GM21528 (cell line): ENCODE data around the gene ZBED2.

Experiments
- ATAC-seq: cut with Tn5 transposase; IDR thresholded peaks from one replicate; pipeline ENCODE4 v1.9.1; 2021; ENCODE audit warnings: mild to moderate bottlenecking, moderate library complexity; ENCODE audit not compliant: unreplicated experiment, low FRiP score

The ZBED2 gene

GRCh38 chr3:111605018-111605417 is 9.9 kb upstream of the ZBED2 start:
- ATAC-seq: no peak

DNA sequence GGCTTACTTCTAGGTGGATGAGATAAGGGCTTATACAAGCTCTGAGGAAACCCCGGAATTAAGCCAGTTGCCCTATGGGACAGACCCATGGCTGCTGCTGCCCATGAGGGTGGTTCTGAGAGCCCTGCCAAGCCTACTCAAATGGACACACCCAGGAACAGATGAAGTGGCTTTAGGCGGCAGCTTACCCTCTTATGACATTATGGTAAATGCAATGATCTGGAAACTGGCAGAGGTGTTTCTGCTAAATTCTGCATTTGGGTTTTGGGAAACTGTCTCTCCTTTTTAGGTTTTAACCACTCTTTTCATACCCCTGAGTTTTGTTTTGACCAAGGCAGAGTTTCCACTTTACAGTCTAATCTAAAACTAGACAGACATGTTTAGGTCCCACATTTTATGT is 9.0 kb upstream of the ZBED2 start:
- peak; percentile 34 for ATAC-seq

GRCh38 chr3:111603679-111604078 is 8.5 kb upstream of the ZBED2 start:
- ATAC-seq: peak; percentile 70

GRCh38 chr3:111601810-111602209 is 6.7 kb upstream of the ZBED2 start:
- ATAC-seq: no peak

GRCh38 chr3:111598552-111598951 is 3.4 kb upstream of the ZBED2 start:
- ATAC-seq: no peak

- no peak for ATAC-seq
These were observed 3.0 kb upstream of the ZBED2 start for GRCh38 chr3:111598139-111598538.

GRCh38 chr3:111596328-111596727 is 1.2 kb upstream of the ZBED2 start:
- no peak for ATAC-seq

DNA sequence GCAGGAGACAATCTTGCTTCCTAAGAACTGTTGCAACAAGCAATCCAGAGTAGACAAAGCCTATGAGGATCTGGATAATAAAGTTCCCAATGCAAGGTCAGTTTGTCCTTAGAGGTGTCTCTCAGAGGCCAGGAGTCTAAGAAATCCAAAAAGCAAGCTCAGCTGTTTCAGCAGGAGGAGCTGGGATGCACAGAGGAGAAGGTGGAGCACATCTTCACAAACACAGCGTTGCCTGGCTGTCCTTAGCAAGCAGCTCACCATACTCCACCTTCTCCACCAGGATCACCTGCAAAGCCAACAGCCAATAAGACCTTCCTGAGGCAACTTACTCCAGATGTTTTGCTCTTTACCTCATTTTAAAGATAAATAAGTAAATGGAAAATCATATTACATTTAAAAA is 365 bp downstream of the ZBED2 start:
- peak; percentile 23 for ATAC-seq

- ATAC-seq: peak; percentile 46
These were observed 941 bp downstream of the ZBED2 start for GRCh38 chr3:111594205-111594604.

GRCh38 chr3:111593666-111594065 is 1.5 kb downstream of the ZBED2 start:
- ATAC-seq: peak; percentile 11

- no peak for ATAC-seq
These were observed 2.2 kb downstream of the ZBED2 start for GRCh38 chr3:111592936-111593335.

GRCh38 chr3:111592143-111592542 is 3.0 kb downstream of the ZBED2 start:
- ATAC-seq: no peak

DNA sequence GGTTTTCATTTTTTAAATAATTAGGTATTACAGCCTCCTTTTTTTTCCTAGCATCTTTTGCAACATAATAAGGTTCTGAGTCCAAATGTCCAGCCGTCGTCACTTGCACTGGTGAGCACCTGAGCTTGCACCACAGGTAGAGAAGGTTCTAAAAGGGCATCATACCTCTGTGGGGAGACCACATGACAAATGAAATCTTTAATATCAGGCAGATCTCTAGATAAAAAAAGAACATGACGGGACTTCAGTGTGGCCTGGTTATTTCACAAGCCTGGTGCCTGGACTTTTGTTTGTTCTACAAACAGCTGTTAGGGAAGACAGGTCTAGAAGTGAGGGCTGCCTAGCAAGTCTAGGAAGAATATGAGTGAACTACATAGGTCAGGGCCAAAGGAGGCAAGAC is 3.6 kb downstream of the ZBED2 start:
- ATAC-seq: no peak

- no peak for ATAC-seq
These were observed 5.0 kb downstream of the ZBED2 start for GRCh38 chr3:111590143-111590491.

GRCh38 chr3:111589303-111590142 is 5.6 kb downstream of the ZBED2 start:
- ATAC-seq: no peak

GRCh38 chr3:111588527-111588926 is 6.6 kb downstream of the ZBED2 start:
- ATAC-seq: no peak

DNA sequence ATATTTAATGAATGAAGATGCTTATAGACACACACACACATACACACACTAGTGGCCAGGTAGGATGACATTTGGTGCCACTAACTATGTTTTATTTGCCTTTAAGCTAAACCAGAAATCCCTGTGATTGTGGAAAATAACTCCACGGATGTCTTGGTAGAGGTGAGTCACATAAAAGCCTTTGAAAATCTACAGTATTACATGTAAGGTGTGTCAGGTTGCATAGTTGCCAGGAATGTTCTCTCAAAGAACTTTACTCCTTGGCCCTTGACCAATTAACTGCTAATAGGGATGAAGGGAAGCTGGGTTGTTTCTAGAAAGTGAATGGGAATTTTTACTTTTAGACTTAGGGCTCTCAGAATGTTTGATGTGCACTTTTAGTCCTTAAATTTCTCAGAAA is 9.9 kb downstream of the ZBED2 start:
- no peak for ATAC-seq

DNA sequence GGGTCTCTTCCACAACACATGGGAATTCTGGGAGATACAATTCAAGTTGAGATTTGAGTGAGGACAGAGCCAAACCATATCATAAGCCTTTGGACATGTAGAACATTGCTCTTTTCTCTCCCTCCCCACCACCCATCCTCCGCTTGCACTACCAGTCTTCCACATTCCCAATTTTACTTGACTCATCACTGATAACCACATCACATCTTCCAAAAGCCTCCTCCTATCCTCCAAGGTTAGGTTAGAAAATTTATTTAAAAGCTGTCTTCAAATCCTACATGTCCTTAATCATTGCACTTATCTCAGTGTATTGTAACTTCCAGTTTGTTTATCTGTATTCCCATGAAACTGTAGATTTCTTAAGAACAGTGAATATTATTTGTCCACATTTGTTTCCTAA is 10.4 kb downstream of the ZBED2 start:
- ATAC-seq: no peak

DNA sequence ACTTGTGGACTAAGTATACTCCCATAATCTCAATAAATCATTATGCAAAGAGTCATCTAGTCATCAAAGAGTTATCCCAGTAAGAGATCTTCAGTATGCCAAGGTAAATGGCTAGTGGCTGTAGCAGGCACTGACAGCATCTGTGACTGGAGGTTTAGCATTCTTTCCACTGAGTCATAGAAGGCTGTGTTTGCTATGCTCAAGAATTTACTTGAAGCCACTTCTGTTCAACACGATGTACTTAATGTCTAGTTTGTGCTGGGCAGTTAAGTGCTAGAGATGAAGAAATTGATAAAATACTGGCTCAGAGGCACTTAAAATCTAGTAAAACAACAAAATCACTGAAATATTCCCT is 13.0 kb downstream of the ZBED2 start:
- ATAC-seq: no peak

GRCh38 chr3:111581403-111582119 is 13.6 kb downstream of the ZBED2 start:
- no peak for ATAC-seq

GRCh38 chr3:111579495-111579894 is 15.7 kb downstream of the ZBED2 start:
- ATAC-seq: no peak

- ATAC-seq: no peak
These were observed 16.3 kb downstream of the ZBED2 start for GRCh38 chr3:111578867-111579266.
